DMS79 treated with DMSO at 0.1 percent for 48 hours (cell line): ENCODE measurements around the gene UBL4A.
"Not testable (repeated sequence)": the region's sequence is repeated elsewhere in the genome, so short reads cannot be mapped to it uniquely, and the experiment has no call there.

ENCODE experiments used
- DNase-seq: peaks from one replicate; lab custom pipeline; 2025; lab: John Stamatoyannopoulos, UW

Gene UBL4A

GRCh38 chrX:154508384-154508745, 21.9 kb upstream of the UBL4A start:
- no peak for DNase-seq

- no peak for DNase-seq
Measured at GRCh38 chrX:154507673-154508383, 21.4 kb upstream of the UBL4A start.

GRCh38 chrX:154506483-154507332, 20.3 kb upstream of the UBL4A start:
- DNase-seq = no peak

DNA sequence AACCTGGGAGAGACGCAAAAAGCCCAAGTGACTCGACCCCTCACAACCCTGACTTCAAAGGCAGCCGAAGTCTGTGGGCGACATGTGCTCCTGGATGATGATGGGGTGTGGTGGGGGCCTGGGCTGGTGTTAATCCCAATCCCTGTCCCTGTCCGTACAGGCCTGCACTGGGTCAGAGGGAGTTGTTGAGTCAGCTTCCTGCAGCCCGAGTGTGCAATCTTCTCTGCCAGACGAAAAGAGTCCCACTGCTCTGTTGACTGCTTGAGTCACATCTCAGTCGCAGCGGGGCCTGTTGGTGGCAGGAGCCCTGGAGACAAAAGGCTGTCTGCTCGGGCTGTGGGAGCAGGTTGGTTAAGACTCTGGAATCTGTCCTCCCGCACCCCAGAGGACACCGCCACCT, 19.3 kb upstream of the UBL4A start:
- no peak for DNase-seq

GRCh38 chrX:154502989-154503388, 16.6 kb upstream of the UBL4A start:
- no peak for DNase-seq

GRCh38 chrX:154502098-154502497, 15.7 kb upstream of the UBL4A start:
- DNase-seq = no peak

DNA sequence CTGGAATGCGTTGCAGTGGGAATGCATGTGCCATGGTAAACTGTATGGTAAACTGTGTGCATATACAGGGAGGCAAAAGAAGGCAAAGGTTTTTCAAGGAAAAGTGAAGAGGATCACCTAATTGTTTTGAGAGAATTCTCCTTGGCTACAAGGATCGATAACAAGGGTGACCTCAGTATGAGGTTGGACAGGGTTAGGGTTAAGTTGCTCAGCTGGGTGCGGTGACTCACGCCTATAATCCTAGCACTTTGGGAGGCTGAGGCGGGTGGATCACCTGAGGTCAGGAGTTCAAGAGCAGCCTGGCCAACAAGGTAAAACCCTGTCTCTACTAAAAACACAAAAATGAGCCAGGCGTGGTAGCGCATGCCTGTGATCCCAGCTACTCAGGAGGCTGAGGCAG, 15.0 kb upstream of the UBL4A start:
- DNase-seq = not testable (repeated sequence)

DNA sequence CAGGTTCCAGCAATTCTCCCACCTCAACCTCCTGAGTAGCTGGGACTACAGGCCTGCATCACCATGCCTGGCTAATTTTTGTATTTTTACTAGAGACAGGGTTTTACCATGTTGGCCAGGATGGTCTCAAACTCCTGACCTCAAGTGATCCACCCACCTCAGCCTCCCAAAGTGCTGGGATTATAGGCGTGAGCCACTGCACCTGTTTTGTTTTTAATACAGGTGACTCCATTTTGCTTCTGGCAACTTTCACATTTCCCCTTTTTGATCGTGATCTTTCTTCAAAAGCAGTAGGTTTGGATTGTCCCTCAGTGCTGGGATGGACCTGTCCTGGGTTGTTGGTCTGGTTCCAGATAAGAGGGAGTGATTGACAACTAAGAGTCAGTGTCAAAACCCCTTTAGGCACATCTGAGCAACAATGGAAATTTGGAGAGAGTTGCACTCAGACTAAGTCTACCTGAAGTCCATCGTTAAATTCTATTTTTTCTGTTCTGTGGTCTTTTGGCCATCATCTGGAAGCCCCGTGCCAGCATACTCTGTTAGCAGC, 10.2 kb upstream of the UBL4A start:
- not testable (repeated sequence) for DNase-seq

DNA sequence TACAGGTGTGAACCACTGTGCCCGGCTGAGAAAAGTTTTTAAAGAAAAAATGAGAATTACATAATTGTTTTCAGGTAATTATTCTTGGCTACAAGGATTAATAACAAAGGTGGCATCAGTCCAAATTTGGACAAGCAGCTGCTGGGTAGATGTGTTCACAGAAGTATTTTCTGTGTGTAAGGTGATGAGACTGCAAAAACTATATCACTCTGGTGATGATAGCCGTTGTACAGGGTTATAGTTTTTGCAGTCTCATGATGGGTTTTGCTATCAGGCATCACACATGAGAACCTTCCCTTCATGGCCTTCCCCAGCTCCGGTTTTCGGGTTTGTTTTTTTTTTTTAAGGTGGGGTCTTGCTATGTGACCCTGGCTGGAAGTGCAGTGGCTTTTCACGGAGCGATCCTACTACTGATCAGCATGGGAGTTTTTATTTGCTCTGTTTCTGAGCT, 9.1 kb upstream of the UBL4A start:
- no peak for DNase-seq

- DNase-seq = no peak
Measured at GRCh38 chrX:154494715-154495114, 8.3 kb upstream of the UBL4A start.

DNA sequence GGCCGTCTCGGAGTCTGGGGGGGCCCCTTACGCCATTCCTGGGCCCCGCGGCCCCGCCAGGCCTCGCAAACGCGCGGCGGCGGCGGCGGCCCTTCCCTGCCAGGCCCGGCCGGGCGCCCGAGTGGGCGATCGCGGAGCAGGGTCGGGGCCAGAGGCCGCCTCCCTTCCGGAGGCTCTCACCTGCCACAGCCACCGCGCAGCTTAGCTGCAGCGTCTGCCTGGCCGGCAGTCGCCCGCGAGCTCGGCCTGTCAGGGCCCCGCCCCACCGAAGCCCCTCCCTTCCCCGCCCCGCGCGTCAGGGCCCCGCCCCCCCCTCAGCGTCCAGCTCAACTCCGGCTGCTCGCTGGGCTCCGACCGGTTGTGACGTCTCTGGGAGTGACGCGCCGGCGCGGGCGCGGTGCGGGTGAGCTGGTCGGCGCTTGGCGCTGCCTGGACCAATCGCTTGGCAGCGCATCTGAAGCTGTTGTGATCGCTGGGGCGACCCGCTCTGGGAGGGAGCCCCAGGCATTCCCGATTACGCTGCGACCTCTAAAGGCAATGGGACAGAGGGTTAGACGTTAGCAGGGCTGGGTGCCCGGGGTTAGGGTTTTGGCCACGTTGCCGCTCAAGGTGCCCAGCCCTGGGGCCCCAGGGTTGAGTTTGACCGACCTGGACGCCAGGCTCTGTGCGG, 4.1 kb upstream of the UBL4A start, which contains the start of gene SLC10A3:
Gene SLC10A3 (minus strand): TSS at position 216 of the 670 bp plus-strand sequence. CDS start 1,689 bp downstream, outside the sequence.
- peak; percentile 66 for DNase-seq

GRCh38 chrX:154490021-154490413, 3.6 kb upstream of the UBL4A start:
- DNase-seq = peak; percentile 7

GRCh38 chrX:154489182-154489581, 2.8 kb upstream of the UBL4A start:
- no peak for DNase-seq

DNA sequence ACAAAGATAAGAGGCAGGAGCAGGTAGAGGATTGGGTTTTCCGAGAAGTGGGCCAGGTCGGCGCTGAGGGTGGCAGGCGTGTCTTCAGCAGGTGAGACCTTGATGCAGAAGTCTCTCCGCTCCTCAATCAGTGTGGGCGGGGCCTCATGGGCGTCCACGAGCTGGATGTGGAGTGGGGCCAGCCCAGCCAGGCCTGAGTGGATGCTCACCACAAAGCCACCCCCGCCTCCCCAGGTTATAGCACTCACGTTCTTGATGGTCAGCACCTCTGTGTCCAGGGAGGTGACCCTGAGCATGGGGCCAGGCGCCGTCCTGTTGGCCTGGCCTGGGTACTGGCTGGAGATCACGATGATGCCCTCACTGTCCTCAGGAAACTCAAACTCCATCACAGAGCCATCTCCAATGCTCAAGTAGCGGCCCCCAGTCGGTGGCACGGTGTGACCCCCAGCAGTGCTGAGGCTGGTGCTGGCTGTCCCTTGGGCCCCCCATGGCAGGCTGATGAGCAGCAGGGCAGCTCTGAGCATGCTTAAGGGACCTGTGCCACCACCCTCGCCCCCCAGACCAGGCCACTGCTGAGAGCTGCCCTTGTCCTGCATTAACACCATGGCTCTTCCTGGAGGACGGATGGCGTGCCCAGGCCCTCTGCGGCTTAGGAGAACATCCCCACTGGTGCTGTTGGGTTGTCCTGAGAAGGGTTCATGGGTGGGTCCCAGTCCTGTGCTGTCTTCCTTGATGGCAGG, 2.1 kb upstream of the UBL4A start:
- DNase-seq = no peak

DNA sequence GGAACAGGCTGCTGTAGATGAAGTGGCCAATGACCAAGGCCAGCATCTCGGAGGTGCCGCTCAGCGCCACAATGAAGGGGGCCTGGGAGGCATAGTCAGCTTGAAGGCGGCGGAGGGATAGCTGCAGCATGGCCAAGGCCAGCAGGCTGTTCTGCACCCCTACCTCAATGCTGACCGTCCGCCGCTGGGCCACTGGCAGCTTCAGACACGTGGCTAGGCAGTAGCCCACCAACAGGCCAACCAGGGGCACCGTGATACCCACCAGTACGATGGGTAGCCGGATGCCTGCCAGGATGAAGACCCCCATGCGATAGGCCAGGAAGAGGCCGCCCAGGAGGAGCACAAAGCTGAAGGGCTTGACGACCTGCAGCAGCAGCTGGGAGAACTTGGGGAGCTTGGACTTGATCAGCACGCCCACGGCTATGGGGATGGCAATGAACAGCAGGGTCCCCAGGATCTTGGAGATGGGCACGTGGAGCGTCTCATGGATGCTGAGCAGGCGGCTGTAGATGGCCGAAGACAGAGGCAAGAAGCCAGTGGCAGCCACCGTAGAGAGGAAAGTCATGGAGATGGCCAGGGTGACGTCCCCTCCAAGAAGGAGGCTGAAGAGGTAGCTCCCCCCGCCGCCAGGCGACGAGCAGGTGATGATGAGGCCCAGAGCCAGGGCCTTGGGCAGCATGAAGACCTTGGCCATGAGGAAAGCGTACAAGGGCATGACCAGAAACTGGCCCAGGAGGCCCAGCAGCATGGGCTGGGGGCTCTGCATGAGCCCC, 1.3 kb upstream of the UBL4A start:
- no peak for DNase-seq

GRCh38 chrX:154486052-154486395, 391 bp downstream of the UBL4A start:
- DNase-seq = no peak

DNA sequence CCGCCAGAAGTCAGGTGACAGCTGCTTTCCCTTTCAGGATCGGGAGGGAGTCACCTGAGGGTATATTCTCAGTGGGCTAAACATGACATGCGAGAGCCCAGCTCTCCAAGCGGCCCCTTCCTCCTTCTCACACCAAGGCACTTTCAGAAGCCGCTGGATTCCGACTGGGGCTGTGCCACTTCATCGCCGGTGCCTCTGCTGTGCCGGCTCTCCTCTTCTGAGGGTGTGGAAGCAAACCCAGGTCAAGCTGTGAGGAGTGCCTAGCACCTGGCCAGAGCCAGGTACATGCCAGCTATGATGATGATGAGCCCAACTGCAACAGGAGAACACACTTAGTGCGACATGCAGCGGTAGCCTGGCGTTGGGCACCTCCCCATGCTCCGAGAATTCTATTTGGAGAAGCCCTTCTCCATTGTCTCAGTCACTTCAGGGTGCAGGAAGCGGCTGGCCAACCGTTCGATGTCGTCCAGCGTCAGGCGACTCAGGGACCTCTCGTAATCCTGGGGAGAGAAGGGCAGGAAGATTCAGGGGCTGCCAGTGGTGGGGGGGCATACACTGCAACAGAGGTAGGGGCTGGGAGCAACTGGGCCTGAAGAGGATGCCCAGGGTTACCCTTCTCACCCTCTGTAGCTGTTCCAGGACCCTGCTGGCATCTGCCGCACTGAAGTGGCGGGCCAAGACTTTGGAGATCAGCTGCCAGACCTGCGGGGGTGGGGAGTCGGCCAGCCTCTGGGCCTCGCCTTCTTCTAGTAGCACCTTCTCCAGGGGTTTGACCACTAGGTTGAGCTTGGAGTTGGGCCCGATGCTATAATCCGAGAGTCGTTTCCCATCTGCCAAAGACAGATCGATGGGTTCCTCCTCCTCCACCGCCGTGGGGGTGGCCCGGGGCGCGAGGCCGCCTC, 1.0 kb downstream of the UBL4A start:
- no peak for DNase-seq

GRCh38 chrX:154484255-154485149, 1.9 kb downstream of the UBL4A start:
- no peak for DNase-seq

DNA sequence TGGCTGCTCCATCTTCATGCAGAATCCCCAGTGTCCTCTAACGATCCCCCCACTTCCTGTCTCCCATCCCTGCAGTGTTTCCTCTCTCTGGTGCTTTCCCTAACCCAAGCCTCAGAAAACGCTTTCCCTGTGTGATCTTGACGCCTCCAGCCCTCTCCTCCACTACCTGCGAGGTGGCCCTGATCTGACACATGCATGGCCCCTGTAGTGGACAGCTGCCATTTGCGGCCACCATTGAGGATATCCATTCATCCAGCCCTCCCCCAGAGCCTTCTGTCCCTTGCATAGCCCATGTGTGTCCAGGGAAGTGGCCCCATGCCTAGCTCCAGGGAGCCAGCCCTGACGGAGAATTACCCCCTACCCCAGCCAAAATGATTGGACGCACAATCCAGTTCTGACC, 3.1 kb downstream of the UBL4A start:
- no peak for DNase-seq
